GM21526 (cell line): ENCODE measurements around the gene OR2AT4.
"Not testable (repeated sequence)": the region's sequence is repeated elsewhere in the genome, so short reads cannot be mapped to it uniquely, and the experiment has no call there.

ENCODE experiments used
- ATAC-seq: cut with Tn5 transposase; IDR thresholded peaks from one replicate; pipeline ENCODE4 v1.9.1; 2021; ENCODE audit warnings: moderate library complexity; ENCODE audit not compliant: unreplicated experiment, low FRiP score

The OR2AT4 gene

GRCh38 chr11:75096456-75097172 lies at the start of gene OR2AT4:
Gene OR2AT4, minus strand, starts transcription at chr11:75096876.
- ATAC-seq = no peak

GRCh38 chr11:75145972-75146519 lies 49.4 kb upstream of the OR2AT4 start:
- ATAC-seq = no peak

DNA sequence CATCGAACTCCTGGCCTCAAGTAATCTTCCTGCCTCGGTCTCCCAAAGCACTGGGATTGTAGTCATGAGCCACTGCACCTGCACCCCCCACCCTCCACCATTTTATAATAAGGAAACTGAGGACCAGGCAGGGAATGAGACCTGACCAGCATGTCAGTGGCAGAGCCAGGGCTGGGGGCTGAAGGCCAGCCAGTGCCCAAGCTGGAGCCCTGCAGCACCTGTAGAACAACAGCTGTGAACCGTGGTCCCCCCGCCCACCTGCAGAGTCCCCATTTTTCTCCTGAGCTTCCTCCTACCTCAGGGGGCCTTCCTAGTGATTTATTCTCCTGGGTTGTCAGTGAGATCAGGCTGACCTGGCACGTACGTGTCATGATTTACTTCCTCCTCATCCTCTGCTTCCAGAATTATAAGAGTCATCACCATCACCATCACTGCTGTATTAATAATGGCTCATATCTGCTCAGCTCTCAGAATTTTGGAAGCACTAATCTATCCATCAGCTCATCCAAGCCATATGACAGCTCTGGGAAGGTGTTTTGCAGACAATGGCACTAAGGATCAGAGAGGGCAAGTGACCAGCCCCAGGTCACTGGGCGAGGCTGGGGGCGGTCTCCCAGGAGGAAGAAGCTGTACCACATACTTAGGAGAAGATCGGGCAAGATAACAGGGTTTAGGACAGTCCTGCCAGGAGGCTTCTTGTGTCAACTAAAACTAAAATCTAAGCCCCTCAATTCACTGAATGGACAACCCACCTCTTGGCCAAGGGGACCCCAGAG lies 48.7 kb upstream of the OR2AT4 start:
- ATAC-seq = no peak

DNA sequence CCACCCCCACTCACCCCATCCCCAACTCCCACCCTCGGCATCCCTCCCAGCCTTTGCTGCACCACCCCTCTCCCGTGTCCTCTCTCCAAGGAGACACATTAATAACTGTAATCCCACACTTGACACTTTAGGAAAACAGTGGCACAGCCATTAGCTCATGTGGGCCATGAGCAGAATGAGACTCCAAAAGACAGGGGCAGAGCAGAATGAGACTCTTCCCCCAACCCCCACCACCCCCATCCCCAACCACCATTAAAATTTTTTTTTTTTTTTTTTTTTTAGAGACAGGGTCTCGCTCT lies 48.0 kb upstream of the OR2AT4 start:
- no peak for ATAC-seq

- ATAC-seq = no peak
Measured at GRCh38 chr11:75143420-75143731, 46.7 kb upstream of the OR2AT4 start.

GRCh38 chr11:75142714-75143419 lies 46.2 kb upstream of the OR2AT4 start:
- no peak for ATAC-seq

- no peak for ATAC-seq
Measured at GRCh38 chr11:75141166-75141565, 44.5 kb upstream of the OR2AT4 start.

GRCh38 chr11:75140269-75141138 lies 43.8 kb upstream of the OR2AT4 start:
- no peak for ATAC-seq

DNA sequence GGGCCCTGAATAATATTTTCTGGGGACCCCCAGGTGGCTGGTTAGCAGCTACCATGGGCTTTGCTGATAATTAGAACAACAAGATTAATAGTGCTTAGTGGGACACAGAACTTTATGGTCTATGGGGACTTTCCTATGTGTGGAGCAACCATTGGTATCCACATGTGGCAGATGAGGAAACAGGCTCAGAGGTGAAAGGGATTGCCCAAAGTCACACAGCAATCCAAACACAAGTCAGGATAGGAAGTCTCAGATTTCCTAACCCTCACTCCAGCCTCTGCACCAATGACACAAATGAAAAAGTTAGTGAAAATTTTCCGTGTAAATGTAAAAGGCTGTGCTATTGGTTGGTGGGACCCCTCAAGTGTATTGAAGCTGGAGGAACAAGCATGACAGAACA lies 39.0 kb upstream of the OR2AT4 start:
- ATAC-seq = no peak

GRCh38 chr11:75135021-75135650 lies 38.5 kb upstream of the OR2AT4 start:
- ATAC-seq = no peak

GRCh38 chr11:75133976-75134375 lies 37.3 kb upstream of the OR2AT4 start:
- ATAC-seq = no peak

DNA sequence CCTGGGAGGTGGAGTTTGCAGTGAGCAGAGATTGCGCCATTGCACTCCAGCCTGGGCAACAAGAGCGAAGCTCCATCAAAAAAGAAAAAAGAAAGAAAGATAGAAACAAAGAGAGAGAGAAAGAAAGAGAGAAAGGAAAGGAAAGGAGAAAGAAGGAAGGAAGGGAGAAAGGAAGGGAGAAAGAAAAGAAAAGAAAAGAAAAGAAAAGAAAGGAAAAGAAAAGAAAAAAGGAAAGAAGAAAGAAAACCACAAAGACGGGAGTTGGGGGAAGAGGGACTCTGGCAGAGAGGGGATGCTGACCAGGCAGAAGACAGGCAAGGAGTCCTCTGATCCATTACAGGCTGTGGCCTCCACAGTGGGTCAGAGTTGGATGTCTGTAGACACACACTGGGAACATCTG lies 35.4 kb upstream of the OR2AT4 start:
- ATAC-seq = no peak

DNA sequence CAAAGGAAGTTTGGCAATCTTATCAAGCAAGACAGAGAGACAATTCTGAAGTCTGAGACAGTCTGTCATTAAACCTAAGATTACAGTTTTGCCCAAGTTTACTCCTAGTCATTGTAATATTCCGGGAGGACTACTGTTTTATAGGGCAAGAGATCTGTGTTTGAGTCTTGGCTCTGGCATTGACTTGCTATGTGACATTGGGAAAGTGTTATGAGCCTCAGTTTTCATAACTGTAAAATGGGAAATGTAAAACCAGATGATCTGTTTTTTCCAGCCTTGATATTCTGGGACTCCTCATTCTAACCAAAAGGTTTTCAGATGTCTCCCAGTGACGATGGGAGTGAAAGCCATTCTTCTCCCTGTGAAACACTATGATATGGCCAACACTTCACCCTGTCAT lies 29.9 kb upstream of the OR2AT4 start:
- no peak for ATAC-seq

DNA sequence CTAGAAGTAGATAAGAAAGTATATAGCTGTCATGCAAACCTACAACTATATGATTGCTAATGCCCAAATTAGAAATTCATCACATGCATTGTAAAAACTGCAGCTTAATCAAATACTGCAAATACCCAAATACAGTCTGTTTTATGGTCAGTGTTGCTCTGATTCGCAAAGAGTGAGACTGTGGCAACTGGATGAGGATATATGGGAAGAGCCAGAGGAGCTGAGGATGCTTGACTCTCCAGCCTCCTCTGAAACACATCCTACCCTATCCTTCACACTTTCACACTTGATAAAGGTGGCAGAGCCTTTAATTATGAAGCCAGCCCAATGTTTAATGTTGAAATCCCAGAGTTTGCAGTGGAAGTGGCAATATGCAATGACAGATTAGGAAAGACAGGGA lies 21.9 kb upstream of the OR2AT4 start:
- no peak for ATAC-seq

GRCh38 chr11:75114465-75114864 lies 17.8 kb upstream of the OR2AT4 start:
- ATAC-seq = no peak

- ATAC-seq = no peak
Measured at GRCh38 chr11:75113030-75113429, 16.4 kb upstream of the OR2AT4 start.

- ATAC-seq = no peak
Measured at GRCh38 chr11:75112200-75112599, 15.5 kb upstream of the OR2AT4 start.

DNA sequence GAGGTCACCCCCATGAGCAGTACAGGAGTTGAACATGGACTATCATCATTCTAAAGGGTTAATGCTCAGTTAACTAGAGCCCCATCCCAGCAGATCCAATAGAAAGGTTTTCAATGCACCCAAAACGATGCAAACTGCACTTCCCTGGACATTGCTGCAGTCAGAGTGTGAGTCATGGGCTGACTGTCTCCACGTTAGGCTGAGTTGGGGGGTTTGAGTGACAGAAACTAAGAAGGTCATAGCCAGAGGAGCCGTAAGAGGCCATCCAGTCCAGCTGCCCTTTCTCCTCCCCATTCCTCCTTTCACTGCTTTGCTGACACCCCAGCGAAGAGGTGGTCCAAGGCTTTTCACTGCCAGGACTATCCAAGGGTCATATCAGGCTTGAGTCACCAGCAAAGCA lies 10.5 kb upstream of the OR2AT4 start:
- ATAC-seq = no peak

DNA sequence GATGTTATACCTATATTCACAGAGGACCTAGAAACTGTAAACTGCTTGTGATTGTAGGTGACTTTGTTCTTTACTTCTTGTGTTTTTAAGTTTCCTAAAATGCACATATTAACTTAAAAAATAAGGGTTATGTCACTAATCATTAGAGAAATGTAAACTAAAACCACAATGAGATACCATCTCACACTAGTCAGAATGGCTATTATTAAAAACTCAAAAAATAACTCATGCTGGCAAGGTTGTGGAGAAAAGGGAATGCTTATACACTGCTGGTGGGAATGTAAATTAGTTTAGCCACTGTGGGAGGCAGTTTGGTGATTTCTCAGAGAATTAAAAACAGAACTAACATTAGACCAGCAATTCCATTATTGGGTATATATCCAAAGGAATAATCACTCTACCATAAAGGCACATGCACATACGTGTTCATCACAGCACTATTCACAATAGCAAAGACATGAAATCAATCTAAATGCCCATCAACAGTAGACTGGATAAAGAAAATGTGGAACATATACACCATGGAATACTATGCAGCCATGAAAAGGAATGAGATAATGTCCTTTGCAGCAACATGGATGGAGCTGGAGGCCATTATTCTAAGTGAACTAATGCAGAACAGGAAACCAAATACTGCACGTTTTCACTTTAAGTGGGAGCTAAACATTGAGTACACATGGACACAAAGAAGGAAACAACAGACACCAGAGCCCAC lies 9.4 kb upstream of the OR2AT4 start:
- ATAC-seq = not testable (repeated sequence)
